Activated T-cell treated with anti-CD3 and anti-CD28 coated beads, Interleukin-2, amount 50 U/mL, for 24 hours (primary cell): ENCODE data around the gene RNF10.
A peak's percentile ranks its signal among the peaks of the same experiment; 100 is the strongest.

Experiments
- DNase-seq: peaks from one replicate; pipeline ENCODE4 v3.0.0-alpha.2; 2020
- H3K27ac Mint-ChIP-seq: 2 replicates; pipeline ENCODE4 v1.8.0; 2020; ENCODE audit warnings: mild to moderate bottlenecking, mixed read lengths
- H3K27me3 Mint-ChIP-seq: 2 replicates; pipeline ENCODE4 v1.8.0; 2020; ENCODE audit warnings: mixed read lengths
- H3K36me3 Mint-ChIP-seq: 2 replicates; pipeline ENCODE4 v1.8.0; 2020; ENCODE audit warnings: low read depth, mixed read lengths
- H3K4me1 Mint-ChIP-seq: 2 replicates; pipeline ENCODE4 v1.8.0; 2020; ENCODE audit warnings: low read depth, mixed read lengths
- H3K4me3 Mint-ChIP-seq: 2 replicates; pipeline ENCODE4 v1.8.0; 2020; ENCODE audit warnings: mild to moderate bottlenecking, moderate library complexity, mixed read lengths
- H3K9me3 Mint-ChIP-seq: 2 replicates; pipeline ENCODE4 v1.8.0; 2020; ENCODE audit warnings: mixed read lengths

The RNF10 gene

DNA sequence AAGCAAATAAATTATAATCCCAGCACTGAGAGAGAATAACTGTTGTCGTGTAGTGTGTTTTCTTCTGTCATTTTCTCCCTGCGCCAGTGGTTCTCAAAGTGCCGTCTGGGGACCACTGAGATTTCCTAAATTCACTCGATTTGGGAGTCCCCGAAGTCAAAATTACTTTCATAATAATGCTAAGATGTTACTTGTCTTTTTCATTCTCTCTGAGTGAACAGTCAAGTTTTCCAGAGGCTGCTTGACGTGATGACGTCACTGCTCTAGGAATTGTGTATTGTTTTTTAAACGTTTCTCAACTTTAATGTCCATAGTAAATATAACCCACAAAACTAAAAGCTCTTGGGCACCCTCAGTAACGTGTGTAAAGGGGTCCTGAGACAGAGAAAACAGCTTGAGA is 47.8 kb downstream of the RNF10 start:
- H3K36me3 Mint-ChIP-seq: peaks cover 43% of the 10 kb centered on the region
- peak overlapping the region; percentile 97 for H3K4me3 Mint-ChIP-seq
- H3K27me3 Mint-ChIP-seq: peaks cover 17% of the 10 kb centered on the region
- peak overlapping the region; percentile 95 for H3K27ac Mint-ChIP-seq
- peaks cover 39% of the 10 kb centered on the region for H3K4me1 Mint-ChIP-seq
- no peaks in the 10 kb centered on the region for H3K9me3 Mint-ChIP-seq
- no peak for DNase-seq

DNA sequence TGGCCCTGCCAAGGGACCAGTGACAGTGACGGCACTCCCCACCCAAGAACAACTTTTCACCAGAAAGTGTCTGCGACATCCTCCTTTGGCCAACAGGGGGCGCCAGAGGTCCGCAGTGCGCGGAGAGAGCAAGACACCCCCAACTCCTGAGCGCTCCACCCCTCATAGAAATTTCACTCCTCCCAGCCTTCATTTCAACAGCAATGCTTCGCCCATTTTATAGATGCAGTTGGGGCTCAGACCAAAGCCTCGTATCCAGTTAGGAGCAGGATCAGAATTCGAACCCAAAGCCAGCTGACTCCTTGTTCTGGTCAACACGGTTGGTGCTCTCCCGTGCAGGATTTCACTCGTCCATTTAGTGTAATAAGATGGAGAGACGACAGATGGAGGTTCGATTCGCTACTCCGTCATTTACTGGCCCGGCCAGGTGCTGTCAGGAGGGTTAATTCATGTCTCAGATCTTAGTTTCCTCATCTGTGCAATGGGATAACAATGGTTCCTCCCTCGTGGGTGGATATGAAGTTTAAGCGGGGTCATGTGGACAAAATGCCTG is 49.4 kb downstream of the RNF10 start:
- Mint-ChIP-seq H3K9me3 (no peaks in the 10 kb centered on the region), H3K4me1 (peaks cover 39% of the 10 kb centered on the region), H3K4me3 (peak overlapping the region; percentile 56), H3K36me3 (peaks cover 27% of the 10 kb centered on the region), H3K27ac (peak overlapping the region; percentile 14), H3K27me3 (peaks cover 17% of the 10 kb centered on the region)
- peak; percentile 88 for DNase-seq

DNA sequence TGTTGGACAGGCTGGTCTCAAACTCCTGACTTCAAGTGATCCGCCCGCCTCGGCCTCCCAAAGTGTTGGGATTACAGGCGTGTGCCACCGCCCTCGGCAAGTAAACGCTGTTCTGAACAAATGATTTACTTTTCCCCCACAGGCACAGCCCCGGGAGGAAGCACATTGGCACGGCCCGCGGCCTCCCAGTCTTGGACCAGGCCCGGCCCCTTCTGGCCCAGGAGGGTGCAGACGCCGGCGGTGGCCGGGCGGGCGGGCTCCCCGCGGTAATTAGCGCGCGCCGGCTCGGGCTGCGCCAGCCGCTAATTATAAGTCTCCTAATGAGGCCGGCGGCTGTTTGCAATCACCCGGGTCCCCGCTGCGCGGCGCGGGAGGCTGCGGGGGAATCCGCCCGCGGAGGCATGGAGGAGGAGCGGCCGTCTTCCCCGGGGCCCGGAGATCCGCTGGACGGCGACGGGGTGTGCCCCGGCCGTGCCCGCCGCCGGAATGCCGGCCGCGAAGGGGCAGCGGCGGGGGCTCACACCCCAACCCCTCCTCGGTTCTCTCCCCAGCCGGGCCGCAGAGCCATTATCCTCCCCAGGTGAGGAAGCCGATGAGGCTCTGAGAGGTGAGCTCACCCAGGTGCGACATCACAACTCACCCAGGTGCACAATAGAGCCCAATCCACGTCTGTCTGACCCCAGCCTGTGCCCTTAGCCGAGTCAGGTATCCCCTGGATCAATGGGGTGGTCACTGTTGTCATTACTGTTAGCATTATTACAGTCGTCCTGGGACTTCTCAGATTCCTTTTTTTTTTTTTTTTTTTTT is 50.4 kb downstream of the RNF10 start:
- peak overlapping the region; percentile 56 for H3K4me3 Mint-ChIP-seq

DNA sequence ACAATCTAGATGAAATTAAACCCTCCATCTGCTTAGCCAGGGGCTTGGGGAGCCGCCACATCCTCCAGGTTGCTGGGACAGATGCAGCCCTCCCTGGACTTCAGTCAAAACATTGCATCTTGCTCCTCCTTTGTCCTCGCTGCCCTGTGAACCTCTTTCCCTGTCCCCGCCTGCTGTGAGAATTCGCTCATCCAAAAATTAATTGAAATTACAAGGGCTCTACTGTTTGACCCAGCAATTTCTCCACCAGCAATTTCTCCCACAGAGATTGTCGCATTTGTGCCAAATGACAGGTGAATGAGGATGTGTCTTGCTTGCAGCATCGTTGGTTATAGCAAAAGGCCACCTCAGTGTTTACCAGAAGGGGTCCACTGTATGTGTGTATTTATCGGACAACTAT is 52.0 kb downstream of the RNF10 start:
- no peak overlapping the region for H3K4me3 Mint-ChIP-seq
- peaks cover 2% of the 10 kb centered on the region for H3K36me3 Mint-ChIP-seq
- peaks cover 22% of the 10 kb centered on the region for H3K4me1 Mint-ChIP-seq
- peaks cover 17% of the 10 kb centered on the region for H3K27me3 Mint-ChIP-seq
- H3K9me3 Mint-ChIP-seq: no peaks in the 10 kb centered on the region
- DNase-seq: no peak
- H3K27ac Mint-ChIP-seq: no peak overlapping the region

More for the DNA sequence above, 50.4 kb downstream of the RNF10 start:
- H3K9me3 Mint-ChIP-seq: no peaks in the 10 kb centered on the region
- H3K36me3 Mint-ChIP-seq: peaks cover 17% of the 10 kb centered on the region
- peaks cover 34% of the 10 kb centered on the region for H3K4me1 Mint-ChIP-seq
- H3K27ac Mint-ChIP-seq: peak overlapping the region; percentile 47
- peaks cover 17% of the 10 kb centered on the region for H3K27me3 Mint-ChIP-seq
- peak; percentile 72 for DNase-seq

DNA sequence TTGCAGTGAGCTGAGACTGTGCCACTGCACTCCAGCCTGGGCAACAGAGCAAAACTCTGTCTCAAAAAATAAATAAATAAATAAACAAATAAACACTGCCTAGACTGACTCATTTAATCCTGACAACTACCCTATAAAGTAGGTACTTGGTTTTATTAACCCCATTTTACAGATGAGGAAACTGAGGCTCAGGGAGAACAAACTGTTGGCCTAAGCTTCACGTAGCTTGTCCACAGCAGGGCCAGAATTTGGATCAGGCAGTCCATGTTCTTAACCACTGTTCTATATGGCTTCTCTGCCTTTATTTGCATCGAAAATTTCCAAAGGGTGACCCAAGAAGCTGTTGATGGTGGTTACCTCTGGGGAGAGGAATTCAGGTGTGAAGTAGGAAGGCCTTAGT is 52.7 kb downstream of the RNF10 start:
- peaks cover 17% of the 10 kb centered on the region for H3K4me1 Mint-ChIP-seq
- no peak overlapping the region for H3K4me3 Mint-ChIP-seq

DNA sequence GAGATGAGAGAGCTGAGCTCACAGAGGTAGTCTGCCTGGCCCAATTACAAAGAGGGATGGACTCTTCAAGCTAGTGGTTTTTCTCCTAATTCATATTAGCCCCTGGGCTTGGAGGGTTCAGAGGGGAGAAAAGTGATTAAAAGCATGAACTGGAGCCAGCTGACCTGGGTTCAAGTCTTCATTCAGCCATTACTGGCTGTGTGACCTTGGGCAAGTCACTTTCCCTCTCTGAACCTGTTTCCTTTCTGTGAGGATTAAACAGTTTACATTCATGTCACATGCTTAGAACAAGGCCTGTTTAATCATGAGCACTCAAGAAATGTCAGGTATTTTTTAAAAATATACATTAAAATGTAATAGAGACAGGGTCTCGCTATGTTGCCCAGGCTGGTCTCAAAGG is 54.2 kb downstream of the RNF10 start:
- Mint-ChIP-seq H3K4me3 (no peak overlapping the region), H3K27me3 (peaks cover 15% of the 10 kb centered on the region), H3K27ac (no peak overlapping the region), H3K4me1 (peaks cover 7% of the 10 kb centered on the region), H3K36me3 (no peaks in the 10 kb centered on the region), H3K9me3 (no peaks in the 10 kb centered on the region)
- no peak for DNase-seq

More for the DNA sequence above, 52.7 kb downstream of the RNF10 start:
- H3K9me3 Mint-ChIP-seq: no peaks in the 10 kb centered on the region
- no peak for DNase-seq
- H3K36me3 Mint-ChIP-seq: no peaks in the 10 kb centered on the region
- peaks cover 17% of the 10 kb centered on the region for H3K27me3 Mint-ChIP-seq
- H3K27ac Mint-ChIP-seq: no peak overlapping the region

DNA sequence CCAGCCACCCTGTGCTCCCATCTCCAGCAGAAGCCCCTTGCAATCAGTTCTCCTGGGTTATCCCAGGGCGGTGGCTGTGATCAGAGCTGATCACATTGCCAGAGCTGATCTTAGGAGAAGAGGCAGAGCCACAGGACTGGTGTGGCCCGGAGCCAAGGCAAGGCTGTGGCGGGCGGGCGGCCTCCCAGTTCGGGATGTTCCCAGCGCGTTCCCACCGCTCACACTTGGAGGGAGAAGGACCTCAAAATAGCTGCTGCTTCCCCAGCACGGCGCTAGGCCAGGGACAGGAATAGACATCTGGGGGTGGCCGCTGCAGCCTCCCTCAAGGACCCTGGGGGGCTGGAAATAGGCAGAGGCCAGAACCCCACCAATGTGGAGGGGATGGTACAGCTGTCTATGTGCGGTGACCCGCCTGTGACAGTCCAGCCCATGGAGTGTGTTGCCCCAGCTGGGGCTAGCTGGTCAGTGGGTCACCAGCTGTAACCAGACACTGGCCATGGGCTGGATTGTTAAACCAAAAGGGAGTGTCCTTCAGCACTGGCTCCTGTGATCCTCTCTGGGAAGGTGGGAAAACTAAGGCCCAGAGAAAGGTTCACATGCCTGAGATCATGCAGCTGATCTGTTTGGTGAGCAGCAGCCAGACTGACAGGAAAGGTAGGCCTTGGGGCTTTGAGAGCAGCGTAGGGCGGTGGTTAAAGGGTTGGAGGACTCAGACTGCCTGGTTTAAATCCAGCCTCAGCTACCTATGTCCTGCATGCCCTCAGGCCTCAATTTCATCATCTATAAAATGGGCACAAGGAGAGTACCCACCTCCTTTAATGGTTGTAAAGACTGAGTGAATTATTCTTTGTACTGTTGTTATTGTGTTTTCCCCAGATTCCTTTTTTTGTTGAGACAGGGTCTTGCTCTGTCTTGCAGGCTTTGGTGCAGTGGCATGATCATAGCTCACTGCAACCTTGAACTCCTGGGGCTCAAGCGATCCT is 55.1 kb downstream of the RNF10 start:
- H3K36me3 Mint-ChIP-seq: no peaks in the 10 kb centered on the region
- DNase-seq: no peak
- no peaks in the 10 kb centered on the region for H3K9me3 Mint-ChIP-seq
- no peak overlapping the region for H3K27ac Mint-ChIP-seq
- peaks cover 8% of the 10 kb centered on the region for H3K27me3 Mint-ChIP-seq
- peaks cover 1% of the 10 kb centered on the region for H3K4me1 Mint-ChIP-seq
- no peak overlapping the region for H3K4me3 Mint-ChIP-seq

DNA sequence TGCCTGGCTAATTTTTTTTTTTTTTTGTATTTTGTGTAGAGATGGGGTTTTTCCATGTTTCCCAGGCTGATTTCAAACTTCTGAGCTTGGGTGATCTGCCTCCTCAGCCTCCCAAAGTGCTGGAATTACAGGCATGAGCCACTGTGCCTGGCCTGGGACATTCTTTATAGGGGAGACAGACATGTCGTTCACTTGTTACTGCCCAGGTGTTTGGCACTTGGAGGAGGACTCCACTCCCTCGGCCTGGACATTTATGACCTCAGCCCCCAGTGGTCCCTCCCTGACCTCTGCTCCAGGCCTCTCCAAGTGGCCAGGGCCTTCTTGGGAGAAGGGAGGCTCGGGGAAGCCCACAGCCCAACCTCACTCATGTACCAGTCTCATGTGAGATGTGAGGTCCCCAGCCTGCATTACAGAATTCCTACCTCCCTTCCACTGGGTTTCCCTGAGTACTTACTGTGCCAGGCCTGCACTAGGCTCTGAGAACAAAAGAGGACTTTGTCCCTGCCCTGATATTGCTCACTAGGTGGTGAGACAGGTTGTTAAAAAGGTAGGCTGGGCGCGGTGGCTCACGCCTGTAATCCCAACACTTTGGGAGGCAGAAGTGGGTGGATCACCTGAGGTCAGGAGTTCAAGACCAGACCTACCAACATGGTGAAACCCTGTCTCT is 56.7 kb downstream of the RNF10 start:
- H3K4me3 Mint-ChIP-seq: no peak overlapping the region
- H3K36me3 Mint-ChIP-seq: no peaks in the 10 kb centered on the region
- H3K4me1 Mint-ChIP-seq: no peaks in the 10 kb centered on the region
- no peak overlapping the region for H3K27ac Mint-ChIP-seq
- no peak for DNase-seq
- no peaks in the 10 kb centered on the region for H3K9me3 Mint-ChIP-seq
- H3K27me3 Mint-ChIP-seq: peaks cover 3% of the 10 kb centered on the region

DNA sequence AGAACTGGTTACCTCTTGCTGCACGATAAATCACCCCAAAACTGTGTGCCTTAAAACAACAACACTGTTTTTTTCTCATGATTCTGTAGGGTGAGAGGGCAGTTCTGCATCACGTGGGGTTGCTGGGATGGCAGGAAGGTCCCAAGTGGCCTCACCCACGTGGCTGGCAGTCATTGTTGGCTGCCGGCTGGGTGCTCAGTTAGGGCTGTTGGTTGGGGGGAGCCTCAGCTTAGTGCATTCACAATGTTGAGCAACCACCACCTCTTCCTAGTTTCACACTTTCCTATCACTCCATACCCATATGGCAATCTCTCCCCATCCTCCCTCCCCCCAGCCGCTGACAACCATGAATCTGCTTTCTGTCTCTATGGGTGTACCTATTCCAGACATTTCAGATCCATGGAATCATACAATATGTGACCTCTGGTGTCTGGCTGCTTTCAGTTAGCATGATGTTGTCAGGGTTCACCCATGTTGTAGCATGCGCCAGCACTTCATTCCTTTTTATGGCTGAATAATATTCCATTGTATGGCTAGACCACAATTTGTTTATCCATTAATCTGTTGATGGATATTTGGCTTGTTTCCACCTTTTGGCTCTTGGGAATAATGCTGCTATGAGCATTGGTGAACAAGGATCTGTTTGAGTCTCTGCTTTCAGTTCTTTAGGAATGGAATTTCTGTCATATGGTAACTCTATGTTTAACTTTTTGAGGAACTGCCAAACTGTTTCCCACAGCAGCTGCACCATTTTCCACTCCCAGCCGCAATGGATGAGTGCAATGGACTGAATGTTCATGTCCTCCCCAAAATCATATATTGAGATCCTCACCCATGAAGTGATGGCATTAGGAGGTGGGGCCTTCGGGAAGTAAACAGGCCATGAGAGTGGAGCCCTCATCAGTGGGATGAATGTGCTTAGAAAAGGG is 58.2 kb downstream of the RNF10 start:
- H3K27ac Mint-ChIP-seq: no peak overlapping the region
- H3K9me3 Mint-ChIP-seq: no peaks in the 10 kb centered on the region
- no peaks in the 10 kb centered on the region for H3K4me1 Mint-ChIP-seq
- H3K4me3 Mint-ChIP-seq: no peak overlapping the region
- no peaks in the 10 kb centered on the region for H3K27me3 Mint-ChIP-seq
- H3K36me3 Mint-ChIP-seq: no peaks in the 10 kb centered on the region
- no peak for DNase-seq

DNA sequence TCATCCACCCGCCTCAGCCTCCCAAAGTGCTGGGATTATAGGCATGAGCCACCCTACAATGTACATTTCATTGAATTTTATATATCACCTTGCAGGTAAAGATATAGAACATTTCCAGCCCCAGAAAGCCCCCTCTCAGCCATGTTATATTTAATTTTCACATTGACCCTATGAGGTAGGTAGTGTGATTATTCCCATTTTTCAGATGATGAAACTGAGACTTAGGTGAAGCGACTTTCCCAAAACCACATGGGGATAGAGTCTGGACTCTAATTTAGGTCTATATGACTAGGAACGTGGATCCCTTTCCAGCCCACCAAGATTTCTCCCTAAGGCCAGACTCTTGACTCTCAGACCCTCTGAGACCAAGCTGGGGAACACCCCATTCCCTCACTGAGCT is 62.7 kb downstream of the RNF10 start:
- no peak for DNase-seq
- no peaks in the 10 kb centered on the region for H3K4me1 Mint-ChIP-seq
- H3K27me3 Mint-ChIP-seq: peaks cover 5% of the 10 kb centered on the region
- no peaks in the 10 kb centered on the region for H3K36me3 Mint-ChIP-seq
- H3K27ac Mint-ChIP-seq: no peak overlapping the region
- H3K9me3 Mint-ChIP-seq: no peaks in the 10 kb centered on the region
- no peak overlapping the region for H3K4me3 Mint-ChIP-seq

DNA sequence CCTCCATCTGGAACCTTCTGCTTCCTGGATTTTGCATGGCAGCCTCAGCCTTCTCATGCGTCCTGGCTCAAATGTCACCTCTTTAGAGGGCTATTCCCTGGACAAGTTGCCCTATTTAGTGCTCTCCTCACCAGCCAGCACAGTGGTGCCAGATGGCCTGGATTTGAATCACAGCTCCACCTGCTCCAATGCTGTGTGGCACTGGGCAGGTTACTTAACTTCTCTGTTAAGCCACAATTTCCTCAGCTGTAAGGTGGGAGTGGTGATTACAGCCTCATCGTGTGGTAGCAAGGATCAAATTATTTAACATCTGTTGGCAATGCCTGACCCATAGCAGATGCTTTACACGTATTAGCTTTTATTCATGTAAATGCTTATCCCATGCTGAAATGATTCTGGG is 63.7 kb downstream of the RNF10 start:
- no peak overlapping the region for H3K27ac Mint-ChIP-seq

DNA sequence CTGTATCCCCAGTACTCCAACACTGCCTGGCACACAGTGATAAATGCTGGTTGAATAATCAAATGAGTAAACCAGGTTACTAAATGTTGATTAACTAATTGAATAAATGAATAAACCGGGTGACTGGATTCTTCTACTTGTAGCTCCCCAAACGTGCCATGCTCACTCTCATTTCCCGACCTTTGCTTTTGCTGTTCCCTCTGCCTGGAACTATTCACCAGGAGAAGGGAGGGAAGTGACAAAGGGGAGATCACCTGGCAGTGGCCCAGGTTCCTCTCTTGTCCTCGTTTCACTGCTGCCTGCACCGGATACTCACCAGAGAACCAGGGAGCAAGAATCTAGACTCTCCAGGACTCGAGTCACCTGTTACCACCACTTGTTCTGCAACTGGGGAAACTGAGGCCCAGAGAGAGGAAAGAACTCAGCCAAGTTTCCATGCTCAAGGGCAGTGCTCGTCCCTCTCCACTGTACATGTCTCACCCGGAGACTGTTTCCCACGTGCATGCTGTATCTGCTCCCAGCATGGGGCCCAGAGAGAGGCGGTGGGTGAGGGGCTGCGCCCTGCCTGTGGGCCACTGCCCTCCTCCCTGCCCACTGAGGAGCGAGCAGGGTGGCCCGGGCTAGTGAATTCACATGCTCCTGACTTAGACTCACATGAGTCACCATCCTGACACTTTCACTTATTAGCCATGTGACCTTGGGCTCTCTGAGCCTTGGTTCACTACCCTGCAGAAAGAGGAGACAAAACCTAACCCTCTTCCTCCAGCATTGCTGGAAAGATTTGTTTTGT is 64.7 kb downstream of the RNF10 start:
- no peak overlapping the region for H3K27ac Mint-ChIP-seq
- H3K27me3 Mint-ChIP-seq: peaks cover 8% of the 10 kb centered on the region
- no peaks in the 10 kb centered on the region for H3K36me3 Mint-ChIP-seq
- no peaks in the 10 kb centered on the region for H3K9me3 Mint-ChIP-seq
- DNase-seq: no peak
- H3K4me1 Mint-ChIP-seq: no peaks in the 10 kb centered on the region
- H3K4me3 Mint-ChIP-seq: no peak overlapping the region

More for the DNA sequence above, 63.7 kb downstream of the RNF10 start:
- no peak for DNase-seq
- Mint-ChIP-seq H3K27me3 (peaks cover 8% of the 10 kb centered on the region), H3K4me1 (no peaks in the 10 kb centered on the region), H3K36me3 (no peaks in the 10 kb centered on the region), H3K4me3 (no peak overlapping the region), H3K9me3 (no peaks in the 10 kb centered on the region)
